NCI-H2107 (cell line): ENCODE results near the gene NT5C1A.

ENCODE experiments used
- DNase-seq: peaks from one replicate; lab custom pipeline; 2025; lab: John Stamatoyannopoulos, UW

Gene NT5C1A

DNA sequence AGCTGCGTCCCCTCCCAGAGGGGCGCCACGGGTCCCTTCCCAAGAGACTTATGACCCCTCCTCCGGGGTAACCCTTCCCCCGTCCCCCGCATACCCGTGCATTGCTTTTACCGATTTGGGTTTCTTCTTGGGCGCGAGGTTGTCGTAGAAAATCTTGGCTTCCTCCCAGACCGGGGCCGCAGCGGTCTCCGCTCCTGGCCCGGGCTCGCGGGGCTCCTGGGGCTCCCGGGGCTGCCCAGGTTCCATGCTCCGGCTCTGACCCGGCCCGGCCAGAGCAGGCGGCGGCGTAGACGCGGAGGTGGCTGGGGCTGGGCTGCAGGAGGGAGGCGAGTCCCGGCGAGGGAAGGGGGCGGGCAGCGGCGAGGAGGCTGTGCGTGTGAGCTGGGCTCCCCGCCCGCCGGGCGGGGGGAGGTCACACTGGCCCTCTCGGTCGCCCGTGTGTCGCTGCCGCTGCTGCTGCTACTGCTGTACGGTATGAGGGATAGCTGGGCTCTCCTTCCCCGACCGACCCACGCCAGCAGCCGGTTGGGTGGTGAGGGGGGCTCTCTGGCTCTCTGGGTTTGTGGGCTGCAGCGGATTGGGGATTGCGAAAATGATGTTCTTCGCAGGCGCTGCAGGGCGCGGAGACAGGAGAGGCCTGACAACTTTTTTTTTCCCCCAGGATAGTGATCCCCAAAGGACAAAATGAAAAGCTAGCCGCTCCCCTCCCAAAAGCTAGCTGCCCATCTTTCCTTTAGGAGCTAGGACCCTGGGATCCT lies at the start of gene NT5C1A:
TSS of gene NT5C1A (minus strand) at position 315 of the 758 bp plus-strand sequence. CDS start at position 246, 69 bp downstream.
- peak; percentile 92 for DNase-seq

DNA sequence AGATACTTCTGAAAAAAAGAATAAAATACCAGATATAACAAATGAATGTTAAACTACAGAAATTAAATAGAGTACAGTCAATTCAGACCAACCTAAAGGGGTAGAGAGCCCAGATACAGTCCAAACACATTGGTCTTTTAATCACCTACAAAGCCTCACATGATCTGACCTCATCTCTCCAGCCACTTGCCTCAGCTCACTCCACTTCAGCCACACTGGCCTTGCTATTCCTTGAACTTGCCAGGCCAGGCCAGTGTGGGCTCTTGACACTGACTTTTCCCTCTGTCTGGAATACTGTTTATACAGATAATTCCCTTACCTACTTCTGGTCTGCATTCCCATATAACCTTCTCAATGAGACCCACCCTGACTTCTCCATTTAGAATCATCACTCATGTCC lies 49.8 kb upstream of the NT5C1A start:
- DNase-seq: no peak

GRCh38 chr1:39720094-39720999 lies 48.4 kb upstream of the NT5C1A start:
- DNase-seq: peak; percentile 100

DNA sequence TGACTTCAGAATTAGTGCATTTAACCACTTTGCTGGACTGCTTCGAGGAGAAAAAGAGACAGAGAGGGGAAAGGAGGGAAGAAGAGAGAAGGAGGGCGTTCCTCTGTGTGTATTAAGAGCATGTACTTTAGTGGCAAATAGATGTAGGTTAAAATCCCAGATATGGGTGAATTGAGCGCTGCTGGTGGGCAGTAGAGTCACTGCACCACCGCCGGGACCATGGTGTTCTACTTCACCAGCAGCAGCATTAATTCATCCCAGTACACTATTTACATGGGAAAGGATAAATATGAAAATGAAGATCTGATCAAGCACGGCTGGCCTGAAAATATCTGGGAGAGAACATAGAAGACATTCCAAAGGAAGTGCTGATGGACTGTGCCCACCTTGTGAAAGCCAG lies 45.9 kb upstream of the NT5C1A start:
- DNase-seq: no peak

- DNase-seq: no peak
Measured at GRCh38 chr1:39713557-39713956, 41.6 kb upstream of the NT5C1A start.

DNA sequence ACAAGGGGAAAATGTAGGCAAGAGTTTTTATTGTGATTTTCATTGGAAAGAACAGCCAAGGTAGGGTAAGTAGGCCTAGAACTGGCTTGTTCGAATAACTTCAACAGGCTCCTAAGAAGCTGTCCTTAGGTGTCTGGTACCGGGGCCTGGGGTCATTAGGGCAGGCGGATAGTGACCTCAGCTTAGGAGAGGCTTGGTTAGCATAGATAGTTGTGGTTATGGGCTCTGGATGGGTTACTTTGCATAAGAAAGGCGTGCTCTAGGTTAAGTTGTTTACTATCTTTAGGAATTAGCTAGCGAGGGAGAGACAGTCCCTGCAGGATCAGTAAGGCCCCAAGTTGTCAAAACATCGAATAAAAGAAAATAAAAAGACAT lies 40.0 kb upstream of the NT5C1A start:
- DNase-seq: no peak

- no peak for DNase-seq
Measured at GRCh38 chr1:39711104-39711965, 39.4 kb upstream of the NT5C1A start.

GRCh38 chr1:39707506-39707905 lies 35.6 kb upstream of the NT5C1A start:
- DNase-seq: no peak

- DNase-seq: no peak
Measured at GRCh38 chr1:39704757-39705156, 32.9 kb upstream of the NT5C1A start.

DNA sequence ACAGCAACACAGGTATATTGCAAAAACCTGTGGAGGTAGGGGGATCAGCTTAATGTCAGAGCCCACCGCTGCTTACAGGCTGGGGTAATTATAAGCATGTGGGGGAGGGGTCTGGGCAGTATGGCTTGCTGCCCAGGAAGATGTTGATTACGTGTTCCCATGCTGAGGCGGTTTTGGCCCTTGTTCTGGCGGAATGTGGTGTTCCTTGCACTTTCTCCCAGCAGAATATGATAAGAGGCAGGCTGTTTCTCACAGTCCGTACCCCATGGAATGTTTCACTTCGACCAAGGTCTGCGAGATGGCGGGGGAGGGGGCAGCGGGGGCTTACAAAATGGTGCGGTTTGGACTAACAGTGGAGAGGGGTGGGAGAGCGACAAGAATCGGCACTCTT lies 29.1 kb upstream of the NT5C1A start:
- DNase-seq: peak; percentile 99

DNA sequence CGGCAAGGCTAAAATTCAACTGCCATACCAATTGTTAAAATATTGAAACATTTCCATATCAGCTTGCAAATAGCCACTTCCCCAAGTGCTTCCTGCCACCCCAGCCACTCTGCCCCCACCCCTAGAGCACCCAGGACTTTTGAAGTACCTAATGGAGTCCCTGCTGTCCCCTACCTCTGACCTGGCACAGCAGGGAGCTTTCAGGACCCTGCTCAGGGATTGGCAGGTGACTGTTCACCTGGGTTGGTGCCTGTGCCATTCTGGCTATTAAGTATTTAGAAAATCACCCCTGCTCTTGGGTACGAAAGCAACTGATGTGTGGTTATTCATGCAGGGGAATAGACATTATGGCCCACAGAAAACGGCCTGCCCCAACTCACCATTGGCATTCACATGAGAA lies 28.4 kb upstream of the NT5C1A start:
- no peak for DNase-seq

- no peak for DNase-seq
Measured at GRCh38 chr1:39699419-39699818, 27.5 kb upstream of the NT5C1A start.

GRCh38 chr1:39698568-39698967 lies 26.7 kb upstream of the NT5C1A start:
- no peak for DNase-seq

- DNase-seq: no peak
Measured at GRCh38 chr1:39696448-39696847, 24.5 kb upstream of the NT5C1A start.

DNA sequence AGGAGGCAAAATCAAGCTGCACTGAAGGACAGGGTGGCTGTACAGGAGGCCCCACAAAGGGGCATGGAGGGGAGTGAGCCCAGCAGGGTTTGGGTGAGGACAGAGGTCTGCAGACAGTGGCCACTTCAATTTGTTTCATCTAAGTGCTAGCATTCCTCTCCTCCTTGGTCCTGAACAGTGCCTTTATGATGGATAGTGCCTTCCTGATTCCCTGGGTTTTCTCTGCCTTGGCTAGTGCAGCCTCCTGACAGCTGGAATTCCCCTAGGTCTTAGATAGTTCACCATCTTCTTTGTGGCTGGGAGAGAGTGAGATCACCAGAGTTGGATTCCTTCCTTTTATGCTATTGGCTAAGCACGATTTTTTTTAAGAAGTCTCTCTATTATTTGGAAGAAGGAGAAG lies 23.1 kb upstream of the NT5C1A start:
- no peak for DNase-seq

DNA sequence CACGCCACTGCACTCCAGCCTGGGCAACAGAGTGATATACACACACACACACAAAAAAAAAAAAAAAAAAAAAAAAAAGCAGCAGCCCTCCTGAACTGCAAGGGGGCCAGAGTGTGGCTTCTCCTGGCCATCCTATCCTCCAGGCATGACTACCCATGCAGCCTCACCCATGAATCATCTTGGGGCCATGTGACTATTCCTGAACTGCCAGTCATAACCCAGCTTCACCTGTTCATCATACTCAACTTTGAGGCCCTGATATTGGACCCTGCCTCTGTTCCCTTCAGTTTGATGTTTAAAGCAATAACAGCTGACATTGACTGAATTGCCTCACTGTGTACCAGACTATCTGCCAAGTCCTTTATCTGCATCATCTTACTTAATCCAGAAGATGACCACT lies 22.1 kb upstream of the NT5C1A start:
- no peak for DNase-seq

DNA sequence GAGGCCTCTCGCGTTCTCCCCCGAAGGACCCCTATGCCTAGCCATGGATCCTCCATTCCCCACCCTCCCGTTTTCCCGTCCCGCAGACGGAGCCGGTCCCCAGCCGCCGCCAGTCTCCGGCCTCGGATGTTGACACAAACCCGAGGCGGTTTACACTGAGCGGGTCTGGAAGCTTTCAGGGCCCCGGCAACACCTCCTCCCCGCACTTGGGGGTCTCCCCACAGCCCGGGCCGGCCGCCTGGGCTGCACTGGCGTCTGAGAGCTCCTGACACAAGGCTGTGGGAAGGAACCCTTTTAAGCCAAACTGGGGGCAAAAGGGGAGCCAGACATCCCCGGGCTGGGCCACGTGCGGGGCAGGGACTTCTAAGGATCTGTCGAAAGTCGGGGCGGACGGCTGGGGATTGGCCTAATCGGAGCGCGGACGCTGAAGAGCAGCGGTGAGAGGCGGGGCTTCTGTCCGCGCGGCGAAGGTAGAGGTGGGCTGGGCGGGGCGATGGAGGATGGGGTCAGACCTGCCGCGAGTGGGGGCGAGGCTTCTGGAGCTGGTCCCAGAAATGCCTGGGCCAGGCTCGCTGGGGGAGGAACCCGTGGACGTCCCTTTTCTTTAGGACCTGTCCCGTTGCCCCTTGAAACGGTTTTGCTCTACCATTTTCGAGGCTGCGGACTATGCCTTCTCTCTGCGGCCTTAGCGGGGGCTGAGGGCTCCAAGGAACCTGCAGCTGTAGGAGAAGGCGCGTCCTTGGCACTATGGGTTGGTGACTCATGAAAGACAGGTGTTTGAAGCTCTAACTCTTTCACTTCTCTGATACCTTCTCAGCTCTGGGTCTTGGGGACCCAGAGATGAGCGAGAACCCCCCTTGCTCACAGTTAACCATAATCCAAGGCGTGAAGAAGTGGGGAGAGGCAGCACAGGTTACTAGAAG lies 20.5 kb upstream of the NT5C1A start:
- peak; percentile 95 for DNase-seq

- peak; percentile 100 for DNase-seq
Measured at GRCh38 chr1:39691383-39692151, 19.7 kb upstream of the NT5C1A start, which contains the start of gene HPCAL4. Gene HPCAL4 (minus strand): TSS chr1:39691433. CDS start chr1:39684603, 6,830 bp downstream.

- no peak for DNase-seq
Measured at GRCh38 chr1:39690794-39691382, 19.0 kb upstream of the NT5C1A start.

GRCh38 chr1:39690225-39690624 lies 18.3 kb upstream of the NT5C1A start:
- no peak for DNase-seq
